Measurements from ENCODE around the gene GPBP1L1.

- TF ChIP-seq, protein P1, sequence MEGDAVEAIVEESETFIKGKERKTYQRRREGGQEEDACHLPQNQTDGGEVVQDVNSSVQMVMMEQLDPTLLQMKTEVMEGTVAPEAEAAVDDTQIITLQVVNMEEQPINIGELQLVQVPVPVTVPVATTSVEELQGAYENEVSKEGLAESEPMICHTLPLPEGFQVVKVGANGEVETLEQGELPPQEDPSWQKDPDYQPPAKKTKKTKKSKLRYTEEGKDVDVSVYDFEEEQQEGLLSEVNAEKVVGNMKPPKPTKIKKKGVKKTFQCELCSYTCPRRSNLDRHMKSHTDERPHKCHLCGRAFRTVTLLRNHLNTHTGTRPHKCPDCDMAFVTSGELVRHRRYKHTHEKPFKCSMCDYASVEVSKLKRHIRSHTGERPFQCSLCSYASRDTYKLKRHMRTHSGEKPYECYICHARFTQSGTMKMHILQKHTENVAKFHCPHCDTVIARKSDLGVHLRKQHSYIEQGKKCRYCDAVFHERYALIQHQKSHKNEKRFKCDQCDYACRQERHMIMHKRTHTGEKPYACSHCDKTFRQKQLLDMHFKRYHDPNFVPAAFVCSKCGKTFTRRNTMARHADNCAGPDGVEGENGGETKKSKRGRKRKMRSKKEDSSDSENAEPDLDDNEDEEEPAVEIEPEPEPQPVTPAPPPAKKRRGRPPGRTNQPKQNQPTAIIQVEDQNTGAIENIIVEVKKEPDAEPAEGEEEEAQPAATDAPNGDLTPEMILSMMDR (conservative IDR thresholded peaks at IDR 0.05 in 1 of 2, IDR thresholded peaks at IDR 0.05 in 1 of 2; ENCODE audit: low read depth in 1 of 2, low read length in 2 of 2), result no peak
- no peak for TF ChIP-seq EZH2 (IDR thresholded peaks at IDR 0.05; ENCODE audit: low read length, missing control alignments)
Measured at GRCh38 chr1:45686015-45686287, 382 bp downstream of the GPBP1L1 start.

Measured in fibroblast of lung (primary cell).